Stimulated activated CD8-positive, alpha-beta memory T cell treated with anti-CD3 and anti-CD28 coated beads, Interleukin-15, amount 100 ng/mL, for 4 hours (primary cell): ENCODE results near the gene PSMD5.

ENCODE experiments used
- DNase-seq, 2 donors: peaks; one replicate each; pipeline ENCODE4 v3.0.0-alpha.2; 2020; ENCODE audit warnings: low read depth in 2 of 2

PSMD5 gene

DNA sequence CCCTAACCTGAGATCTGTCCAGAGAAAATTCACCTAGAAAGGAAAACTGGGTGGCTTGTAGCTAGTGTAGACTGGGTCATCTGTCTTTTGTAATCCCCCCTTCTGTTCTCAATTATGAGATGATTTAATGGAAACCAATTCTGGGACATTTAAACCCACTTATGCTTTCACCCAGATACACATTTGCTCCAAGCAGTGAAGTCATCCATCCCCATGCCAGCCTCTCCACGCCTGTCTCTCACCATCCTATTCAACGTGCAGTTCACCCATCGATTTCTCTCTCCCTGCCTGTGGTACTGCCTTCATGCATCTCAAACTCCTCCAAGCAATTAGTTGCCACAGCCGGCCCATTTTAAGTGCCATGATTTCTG, 32.5 kb upstream of the PSMD5 start:
- DNase-seq, result no peak

GRCh38 chr9:120874226-120875194, 31.8 kb upstream of the PSMD5 start:
- no peak for DNase-seq

DNA sequence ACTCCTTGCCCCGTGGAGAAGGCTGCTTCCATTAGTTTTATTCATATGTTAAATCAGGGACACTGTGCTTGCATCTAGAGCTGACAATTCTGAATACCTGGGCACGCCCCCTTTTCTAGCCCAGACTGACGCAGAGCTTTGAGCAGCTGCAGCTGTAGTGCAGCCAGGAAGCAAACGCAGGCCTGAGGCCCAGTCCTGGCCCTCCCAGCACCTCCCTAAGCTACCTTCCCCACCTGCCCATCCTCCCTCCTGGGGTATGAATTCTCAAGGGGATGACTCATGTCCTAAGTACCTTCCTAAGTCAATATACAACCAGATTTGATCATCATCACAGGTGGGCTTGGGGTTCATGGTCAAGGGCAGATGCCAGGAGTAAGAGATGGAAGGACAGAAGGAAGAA, 30.8 kb upstream of the PSMD5 start:
- no peak for DNase-seq

DNA sequence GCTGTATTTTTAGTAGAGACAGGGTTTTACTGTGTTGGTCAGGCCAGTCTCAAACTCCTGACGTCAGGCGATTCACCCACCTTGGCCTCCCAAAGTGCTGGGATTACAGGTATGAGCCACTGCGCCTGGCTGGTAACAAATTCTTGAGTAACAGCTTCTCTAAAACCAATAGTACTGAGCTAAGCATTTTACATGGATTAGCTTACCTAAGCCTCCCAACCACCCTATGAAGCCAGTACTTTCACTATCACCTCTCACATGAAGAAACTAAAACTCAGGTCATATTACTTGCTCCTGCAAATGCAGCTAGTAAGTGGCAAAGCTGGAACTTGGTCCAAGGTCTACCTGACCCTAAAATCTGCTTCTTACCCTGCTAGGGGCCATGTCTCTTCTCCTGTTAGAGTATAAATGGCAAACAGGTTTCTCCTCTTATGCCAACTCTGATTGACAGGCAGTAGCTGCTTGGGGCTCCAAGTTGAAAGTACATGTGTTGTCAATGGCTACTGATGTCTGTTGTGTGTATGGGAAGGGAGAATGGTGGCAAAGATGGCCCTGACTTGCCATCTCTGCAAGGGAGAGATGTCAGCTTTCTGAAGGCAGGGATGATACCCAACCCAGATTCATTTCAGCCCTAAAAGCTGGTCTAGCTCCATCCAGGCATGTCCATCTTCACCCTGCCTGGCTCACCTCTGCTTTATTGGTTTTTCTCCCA, 30.2 kb upstream of the PSMD5 start:
- DNase-seq, result no peak

- no peak for DNase-seq
Observed at GRCh38 chr9:120870206-120870605, 27.5 kb upstream of the PSMD5 start.

DNA sequence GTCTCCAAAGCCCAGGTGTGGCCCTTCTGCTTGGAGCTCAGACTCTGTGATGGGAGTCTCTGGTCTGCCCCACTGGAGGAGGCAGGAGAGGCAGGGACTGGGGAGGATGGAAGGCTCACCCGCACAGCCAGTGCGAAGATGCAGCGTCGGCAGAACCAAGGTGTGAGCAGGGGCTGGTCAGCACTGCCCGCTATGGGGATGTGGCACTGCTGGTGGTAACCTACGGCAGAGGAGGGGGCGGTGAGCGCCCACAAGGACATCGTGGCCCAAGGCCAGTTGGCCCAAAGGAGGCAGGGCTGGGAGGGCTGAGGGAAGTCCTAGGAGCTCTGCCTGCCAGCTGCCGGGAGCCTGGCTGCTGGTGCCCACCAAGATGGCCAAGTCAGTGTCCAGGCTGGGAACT, 27.0 kb upstream of the PSMD5 start:
- DNase-seq, result no peak

- no peak for DNase-seq
Observed at GRCh38 chr9:120869360-120869687, 26.6 kb upstream of the PSMD5 start.

DNA sequence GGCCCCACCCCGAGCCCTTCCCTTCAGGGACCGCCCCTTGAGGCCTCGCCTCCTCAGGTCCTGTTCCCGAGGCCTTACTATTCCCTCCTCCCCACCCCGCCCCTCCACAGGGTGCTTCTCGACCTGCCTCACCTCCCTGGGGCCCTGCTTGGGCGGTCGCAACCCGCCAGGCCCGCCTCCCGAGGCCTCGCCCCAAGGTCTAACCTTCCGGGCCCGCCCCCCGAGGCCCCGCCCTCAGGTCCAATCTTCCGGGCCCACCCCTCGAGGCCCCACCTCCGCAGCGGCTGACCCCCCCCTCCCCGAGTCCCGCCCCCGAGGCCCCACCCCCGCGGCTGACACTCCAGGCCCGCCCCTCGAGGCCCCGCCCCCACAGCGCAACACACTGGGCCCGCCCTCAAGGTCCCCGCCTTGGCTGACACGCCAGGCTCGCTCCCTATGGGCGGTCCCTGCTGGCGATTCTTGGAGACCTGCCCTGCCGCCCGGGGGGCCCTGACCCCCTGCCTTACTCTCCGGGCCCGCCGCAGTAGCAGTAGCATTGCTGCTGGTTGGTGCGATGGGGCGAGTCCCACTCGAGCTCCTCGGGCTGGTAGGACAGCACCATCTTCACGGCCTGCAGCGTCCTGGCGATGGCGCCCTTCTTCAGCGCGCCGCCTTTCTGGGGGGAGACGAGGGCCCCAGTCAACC, 26.1 kb upstream of the PSMD5 start:
- DNase-seq, result peak; percentile 91 to 92

DNA sequence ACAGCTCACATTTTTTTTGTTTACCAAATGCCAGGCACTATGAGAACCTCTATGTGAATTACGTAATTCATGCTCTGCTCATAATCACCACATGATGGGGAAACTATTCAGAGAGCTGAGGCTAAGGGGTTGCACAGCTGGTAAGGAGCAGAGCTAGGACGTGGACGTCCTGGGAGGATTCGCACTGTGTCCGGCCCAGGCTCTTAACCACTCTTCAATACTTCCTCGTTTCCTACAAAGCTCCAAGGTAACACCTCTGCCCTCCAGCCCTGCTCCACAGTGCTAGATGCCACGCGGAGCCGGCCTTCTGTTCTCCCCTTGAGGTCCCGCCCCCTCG, 25.6 kb upstream of the PSMD5 start:
- DNase-seq, result no peak

- DNase-seq, result no peak
Observed at GRCh38 chr9:120867676-120868338, 25.1 kb upstream of the PSMD5 start.

DNA sequence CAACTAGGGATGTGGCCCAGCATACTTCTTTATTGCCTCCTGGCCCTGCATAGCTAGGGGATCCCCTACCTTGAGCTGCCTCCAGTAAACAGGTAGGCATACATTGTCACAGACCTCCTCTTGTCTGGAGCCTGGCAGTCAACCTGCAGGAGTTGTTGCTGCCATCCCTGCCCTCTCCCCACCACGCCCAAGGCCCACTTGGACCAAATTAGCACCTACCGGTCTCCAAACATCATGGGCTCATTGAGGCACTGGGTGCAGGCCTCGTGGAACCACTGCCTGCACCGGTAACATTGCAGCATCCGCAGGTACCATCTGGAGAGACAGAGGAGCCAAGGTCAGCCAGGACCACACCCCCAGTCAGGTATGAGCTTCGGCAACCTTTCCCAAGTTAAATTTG, 23.9 kb upstream of the PSMD5 start:
- no peak for DNase-seq

DNA sequence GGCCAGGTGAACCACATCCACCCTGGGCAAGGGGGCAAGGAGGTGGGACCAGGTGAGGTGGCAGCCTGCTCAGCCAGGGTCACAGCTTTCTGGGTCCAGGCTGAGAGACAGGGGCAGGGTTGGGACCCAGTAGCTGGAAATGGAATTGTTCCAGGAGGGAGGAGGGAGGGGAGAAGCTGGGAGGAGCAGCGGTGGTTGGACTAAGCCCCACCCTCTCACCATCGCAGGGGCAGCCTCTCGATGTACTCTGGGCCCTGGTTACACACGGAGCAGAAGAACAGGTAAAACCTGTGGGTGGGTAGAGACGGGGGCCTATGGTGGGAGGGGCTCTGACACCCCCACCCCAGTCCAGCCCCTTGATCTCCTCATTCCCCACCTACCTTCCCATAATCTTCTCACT, 23.1 kb upstream of the PSMD5 start:
- DNase-seq, result no peak

DNA sequence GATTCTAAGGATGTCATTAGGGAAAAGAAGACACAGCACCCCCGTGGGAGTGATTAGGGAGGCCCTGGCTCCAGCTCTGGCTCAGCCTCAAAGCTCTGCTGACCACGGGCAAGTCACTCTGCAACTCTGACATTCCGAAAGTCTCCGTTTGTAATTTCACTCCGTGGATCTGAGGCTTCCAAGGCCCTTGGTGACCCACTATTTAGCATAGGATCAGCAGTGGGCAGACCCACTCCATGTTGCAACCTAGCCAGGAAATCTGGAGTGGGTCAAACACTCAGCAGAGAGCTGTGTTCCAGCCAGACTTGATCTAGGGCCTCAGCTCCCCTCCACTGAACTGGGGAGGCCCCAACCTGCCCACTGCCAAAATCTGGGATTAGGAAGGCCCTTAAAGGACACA, 22.5 kb upstream of the PSMD5 start:
- DNase-seq, result no peak

DNA sequence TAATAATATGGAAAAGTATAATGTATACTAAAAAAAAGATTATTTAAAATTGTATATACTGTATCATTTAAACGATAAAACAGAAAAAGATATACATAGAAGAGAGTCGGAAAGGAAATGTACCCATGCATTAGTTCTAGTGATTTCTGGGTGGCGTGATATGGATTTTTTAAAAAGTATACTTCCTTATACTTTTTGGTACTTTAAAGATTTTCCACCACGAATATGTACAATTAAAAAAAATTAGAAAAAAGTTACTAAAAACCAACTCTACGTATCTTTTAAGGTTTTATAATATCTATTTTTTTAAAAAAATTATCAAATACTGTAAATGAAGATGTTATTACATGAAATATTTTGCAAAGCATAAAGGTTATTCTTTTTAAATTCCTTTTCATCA, 22.0 kb upstream of the PSMD5 start:
- no peak for DNase-seq

DNA sequence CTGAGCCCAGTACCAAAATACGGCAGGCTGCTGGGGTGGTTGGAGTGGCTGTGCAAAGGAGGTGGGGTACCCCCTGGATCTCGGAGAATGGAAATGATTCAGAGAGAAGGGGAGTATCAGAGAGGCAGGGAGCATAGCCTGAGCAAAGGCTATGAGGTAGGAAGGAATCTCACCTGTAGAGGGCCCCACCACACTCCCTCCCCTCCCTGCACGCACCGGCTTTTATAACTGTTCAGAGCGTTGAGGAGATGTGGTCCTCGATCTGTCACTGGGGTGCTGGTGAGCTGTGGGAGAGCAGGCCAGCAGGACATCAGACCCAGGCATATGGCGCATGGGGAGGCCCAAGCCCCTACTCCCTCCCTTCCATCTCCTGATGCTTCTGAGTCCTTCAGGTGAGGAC, 21.1 kb upstream of the PSMD5 start:
- DNase-seq, result no peak

DNA sequence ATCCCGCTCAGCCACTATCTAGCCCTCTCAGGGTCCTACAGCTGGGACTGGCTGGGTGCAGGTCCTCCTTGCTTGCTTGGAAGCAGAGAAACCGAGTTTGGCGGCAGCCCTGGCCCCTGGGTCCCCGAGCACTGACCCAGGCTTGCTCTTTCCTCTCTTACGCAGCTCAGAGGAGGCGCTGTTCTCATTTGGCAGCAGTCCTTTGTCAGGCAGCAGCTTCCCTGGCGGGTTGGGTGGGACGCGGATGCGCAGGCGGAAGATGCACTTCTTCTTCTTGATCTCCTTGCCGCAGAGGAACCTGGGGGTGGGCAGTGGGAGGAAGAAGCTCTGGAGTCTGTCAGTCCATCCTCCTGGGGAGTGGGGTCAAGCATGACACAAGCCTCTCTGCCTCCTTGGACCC, 19.7 kb upstream of the PSMD5 start:
- no peak for DNase-seq

- no peak for DNase-seq
Observed at GRCh38 chr9:120861935-120862334, 19.2 kb upstream of the PSMD5 start.

GRCh38 chr9:120860083-120860482, 17.4 kb upstream of the PSMD5 start:
- DNase-seq, result no peak

GRCh38 chr9:120859361-120859760, 16.6 kb upstream of the PSMD5 start:
- DNase-seq, result no peak

GRCh38 chr9:120857902-120858301, 15.2 kb upstream of the PSMD5 start:
- no peak for DNase-seq

GRCh38 chr9:120857481-120857880, 14.8 kb upstream of the PSMD5 start:
- DNase-seq, result no peak

DNA sequence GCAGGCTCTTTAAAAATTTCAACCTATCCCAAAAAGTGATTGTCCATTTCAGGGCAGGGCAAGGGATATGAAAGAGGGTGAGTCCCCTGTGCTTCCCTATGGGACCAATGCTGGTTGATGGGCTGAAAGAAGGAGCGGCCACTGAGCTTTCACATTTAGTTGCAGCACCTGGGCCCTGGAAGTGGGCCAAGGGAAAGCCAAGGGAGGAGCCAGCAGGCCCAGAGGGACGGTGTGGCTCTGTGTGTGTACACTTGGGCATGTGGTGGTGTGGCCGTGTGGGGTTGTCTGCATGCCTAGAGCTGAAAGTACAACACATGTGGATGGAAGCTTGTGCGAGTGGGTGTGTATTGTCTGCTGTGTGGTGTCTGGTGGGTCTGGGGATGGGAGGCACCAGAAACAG, 14.0 kb upstream of the PSMD5 start:
- DNase-seq, result no peak
